H9 (cell line): ENCODE data around the gene KIAA0753. TPM values are rescaled to one million over a fixed set of nuclear protein-coding genes. Genes with fewer than 3 reads are reported as not detected.

Source experiments
- DNase-seq: peaks from one replicate; pipeline ENCODE4 v3.0.0-alpha.2; 2017
- H2AFZ ChIP-seq: one replicate; pipeline ENCODE4 v1.6.1; 2013; ENCODE audit warnings: mild to moderate bottlenecking, low read length, control low read depth, moderate library complexity
- H2AK5ac ChIP-seq: 2 replicates; pipeline ENCODE4 v1.6.1; 2013; ENCODE audit warnings: low read length, control low read depth, mixed read lengths; ENCODE audit not compliant: insufficient read length
- H2BK120ac ChIP-seq: one replicate; pipeline ENCODE4 v1.6.1; 2013; ENCODE audit warnings: low read depth, mild to moderate bottlenecking, low read length, control low read depth, inconsistent platforms; ENCODE audit not compliant: poor library complexity, severe bottlenecking
- H2BK12ac ChIP-seq: 2 replicates; pipeline ENCODE4 v1.6.1; 2013; ENCODE audit warnings: low read length, control low read depth, mixed read lengths, low read depth; ENCODE audit not compliant: insufficient read length
- H2BK15ac ChIP-seq: 2 replicates; pipeline ENCODE4 v1.6.1; 2013; ENCODE audit warnings: low read depth, low read length, control low read depth
- H2BK20ac ChIP-seq: one replicate; pipeline ENCODE4 v1.6.1; 2013; ENCODE audit warnings: low read depth, mild to moderate bottlenecking, low read length, control low read depth, inconsistent platforms; ENCODE audit not compliant: poor library complexity, severe bottlenecking
- H2BK5ac ChIP-seq: 2 replicates; pipeline ENCODE4 v1.6.1; 2013; ENCODE audit warnings: low read length, control low read depth, mixed read lengths; ENCODE audit not compliant: insufficient read length
- H3K14ac ChIP-seq: 2 replicates; pipeline ENCODE4 v1.6.1; 2013; ENCODE audit warnings: low read length, control low read depth; ENCODE audit not compliant: insufficient read depth
- H3K18ac ChIP-seq: 2 replicates; pipeline ENCODE4 v1.6.1; 2013; ENCODE audit warnings: low read depth, mild to moderate bottlenecking, mixed read lengths, low read length, control low read depth; ENCODE audit not compliant: insufficient read length
- H3K23ac ChIP-seq: 2 replicates; pipeline ENCODE4 v1.6.1; 2013; ENCODE audit warnings: low read length, control low read depth, mixed read lengths, low read depth; ENCODE audit not compliant: insufficient read length
- H3K23me2 ChIP-seq: 2 replicates; pipeline ENCODE4 v1.6.1; 2013; ENCODE audit warnings: low read depth, mild to moderate bottlenecking, mixed read lengths, low read length, control low read depth; ENCODE audit not compliant: insufficient read length, poor library complexity, severe bottlenecking
- H3K27ac ChIP-seq: 2 replicates; pipeline ENCODE4 v1.5.1; 2013; ENCODE audit warnings: low read length, control low read depth, mixed read lengths, low read depth; ENCODE audit not compliant: insufficient read length
- H3K27me3 ChIP-seq: 2 replicates; pipeline ENCODE4 v1.6.1; 2013; ENCODE audit warnings: low read length, control low read depth, inconsistent platforms; ENCODE audit not compliant: insufficient read depth
- H3K4ac ChIP-seq: 2 replicates; pipeline ENCODE4 v1.6.1; 2013; ENCODE audit warnings: low read depth, mild to moderate bottlenecking, control low read depth, inconsistent platforms, low read length, moderate library complexity
- H3K4me1 ChIP-seq: 2 replicates; pipeline ENCODE4 v1.6.1; 2013; ENCODE audit warnings: low read length, control low read depth, inconsistent platforms; ENCODE audit not compliant: insufficient read depth
- H3K4me2 ChIP-seq: 2 replicates; pipeline ENCODE4 v1.6.1; 2013; ENCODE audit warnings: low read length, control low read depth, mixed read lengths; ENCODE audit not compliant: insufficient read length, insufficient read depth
- H3K56ac ChIP-seq: 2 replicates; pipeline ENCODE4 v1.6.1; 2013; ENCODE audit warnings: low read depth, mild to moderate bottlenecking, mixed read lengths, low read length, control low read depth; ENCODE audit not compliant: insufficient read length
- H3K79me1 ChIP-seq: 2 replicates; pipeline ENCODE4 v1.6.1; 2013; ENCODE audit warnings: low read depth, mild to moderate bottlenecking, moderate library complexity, low read length, control low read depth, inconsistent platforms; ENCODE audit not compliant: insufficient read depth, poor library complexity, severe bottlenecking
- H3K79me2 ChIP-seq: 2 replicates; pipeline ENCODE4 v1.6.1; 2013; ENCODE audit warnings: low read length, control low read depth, inconsistent platforms; ENCODE audit not compliant: insufficient read depth
- H3K9ac ChIP-seq: 2 replicates; pipeline ENCODE4 v1.6.1; 2013; ENCODE audit warnings: low read length, control low read depth, mixed read lengths; ENCODE audit not compliant: insufficient read length; ENCODE audit errors: extremely low read depth
- H3K9me3 ChIP-seq: one replicate; pipeline ENCODE4 v1.6.1; 2013; ENCODE audit warnings: low read depth, low read length, inconsistent platforms; ENCODE audit not compliant: control insufficient read depth
- H3T11ph ChIP-seq: one replicate; pipeline ENCODE4 v1.6.1; 2013; ENCODE audit warnings: mild to moderate bottlenecking, low read length, control low read depth, inconsistent platforms
- H4K20me1 ChIP-seq: one replicate; pipeline ENCODE4 v1.6.1; 2013; ENCODE audit not compliant: control insufficient read depth, insufficient read length, insufficient read depth
- H4K5ac ChIP-seq: 2 replicates; pipeline ENCODE4 v1.6.1; 2013; ENCODE audit warnings: low read depth, mild to moderate bottlenecking, mixed read lengths, low read length, control low read depth; ENCODE audit not compliant: insufficient read length
- H4K8ac ChIP-seq: replicated peaks from 2 replicates; pipeline ENCODE4 v1.6.1; 2013; ENCODE audit warnings: low read length, control low read depth, mixed read lengths, low read depth; ENCODE audit not compliant: insufficient read length
- H4K91ac ChIP-seq: 2 replicates; pipeline ENCODE4 v1.6.1; 2013; ENCODE audit warnings: low read depth, mild to moderate bottlenecking, moderate library complexity, mixed read lengths, low read length, control low read depth; ENCODE audit not compliant: insufficient read length
- H3K27ac Mint-ChIP-seq, 3 experiments: 2 replicates in 2 of 3; 3 replicates in 1 of 3; pipeline ENCODE4 v1.8.0; 2020 to 2021; ENCODE audit warnings: mixed read lengths in 3 of 3, mild to moderate bottlenecking in 1 of 3, moderate library complexity in 1 of 3
- H3K27me3 Mint-ChIP-seq: 2 replicates; pipeline ENCODE4 v1.8.0; 2021; ENCODE audit warnings: low read depth, mild to moderate bottlenecking, moderate library complexity, mixed read lengths
- H3K36me3 Mint-ChIP-seq, 3 experiments: 2 replicates in 2 of 3; 3 replicates in 1 of 3; pipeline ENCODE4 v1.8.0; 2020 to 2021; ENCODE audit warnings: low read depth in 3 of 3, mixed read lengths in 3 of 3; ENCODE audit not compliant: insufficient read depth in 1 of 3
- H3K4me1 Mint-ChIP-seq, 2 experiments: 2 replicates each; pipeline ENCODE4 v1.8.0; 2020; ENCODE audit warnings: mixed read lengths in 2 of 2
- H3K4me3 Mint-ChIP-seq, 2 experiments: 2 replicates in 1 of 2; 3 replicates in 1 of 2; pipeline ENCODE4 v1.8.0; 2020 to 2021; ENCODE audit warnings: mild to moderate bottlenecking in 2 of 2, mixed read lengths in 2 of 2, moderate library complexity in 1 of 2
- H3K9me3 Mint-ChIP-seq, 2 experiments: 2 replicates in 1 of 2; 3 replicates in 1 of 2; pipeline ENCODE4 v1.8.0; 2020; ENCODE audit warnings: mild to moderate bottlenecking in 2 of 2, mixed read lengths in 2 of 2, moderate library complexity in 1 of 2
- WGBS: extraction: QIAGEN DNeasy Blood & Tissue Kit; methylation state at CpG from one replicate; pipeline ENCODE4 v1.1.7; 2013; ENCODE audit warnings: missing lambda C conversion rate, low lambda C conversion rate, mixed read lengths; ENCODE audit not compliant: insufficient read length; ENCODE audit errors: extremely low coverage; 5-methylcytosine and 5-hydroxymethylcytosine counted together
- total RNA-seq: library from RNA; stranded (reverse); gene quantifications from 2 replicates; pipeline ENCODE4 v1.2.1, GENCODE V29; 2021
- TF ChIP-seq, protein P1 (sequence below): fragments of 200-600 bp; sonication (generic); conservative IDR thresholded peaks from 3 replicates; pipeline ENCODE4 v1.8.0; 2021; ENCODE audit warnings: antibody characterized with exemption, mild to moderate bottlenecking

Gene KIAA0753
- total RNA-seq, 1 experiment from 2014 or later = 37.2 TPM

GRCh38 chr17:6591599-6592158, 48.8 kb downstream of the KIAA0753 start:
- Mint-ChIP-seq H3K36me3 (peaks cover 36 to 77% (median 71%) of the 10 kb centered on the region in 3 experiments; a peak in 6 of 7 replicates), H3K9me3 (no peaks in the 10 kb centered on the region), H3K27ac (peak overlapping the region in 2 of 3 experiments; percentile 17 to 47; a peak in 4 of 7 replicates), H3K27me3 (no peaks in the 10 kb centered on the region), H3K4me3 (no peak overlapping the region), H3K4me1 (peaks cover 5 to 9% of the 10 kb centered on the region in 2 experiments)
- Histone ChIP-seq H4K5ac (no peak overlapping the region), H2BK5ac (no peak overlapping the region), H4K20me1 (no peaks in the 10 kb centered on the region), H3K9ac (no peak overlapping the region), H3K23ac (no peak overlapping the region), H3K79me2 (no peaks in the 10 kb centered on the region), H3K23me2 (no peaks in the 10 kb centered on the region), H2BK12ac (no peak overlapping the region), H4K91ac (no peak overlapping the region), H3T11ph (no peak overlapping the region), H3K9me3 (no peaks in the 10 kb centered on the region), H4K8ac (no peak overlapping the region), H2BK20ac (no peak overlapping the region), H3K27me3 (no peaks in the 10 kb centered on the region), H3K56ac (no peak overlapping the region), H2AK5ac (no peak overlapping the region), H2BK120ac (no peak overlapping the region), H3K4me1 (no peaks in the 10 kb centered on the region), H3K27ac (no peak overlapping the region), H2BK15ac (no peak overlapping the region), H3K14ac (no peak overlapping the region), H2AFZ (no peak overlapping the region), H3K4ac (no peak overlapping the region), H3K18ac (no peak overlapping the region), H3K79me1 (no peaks in the 10 kb centered on the region), H3K4me2 (no peak overlapping the region)
- TF ChIP-seq, protein P1, sequence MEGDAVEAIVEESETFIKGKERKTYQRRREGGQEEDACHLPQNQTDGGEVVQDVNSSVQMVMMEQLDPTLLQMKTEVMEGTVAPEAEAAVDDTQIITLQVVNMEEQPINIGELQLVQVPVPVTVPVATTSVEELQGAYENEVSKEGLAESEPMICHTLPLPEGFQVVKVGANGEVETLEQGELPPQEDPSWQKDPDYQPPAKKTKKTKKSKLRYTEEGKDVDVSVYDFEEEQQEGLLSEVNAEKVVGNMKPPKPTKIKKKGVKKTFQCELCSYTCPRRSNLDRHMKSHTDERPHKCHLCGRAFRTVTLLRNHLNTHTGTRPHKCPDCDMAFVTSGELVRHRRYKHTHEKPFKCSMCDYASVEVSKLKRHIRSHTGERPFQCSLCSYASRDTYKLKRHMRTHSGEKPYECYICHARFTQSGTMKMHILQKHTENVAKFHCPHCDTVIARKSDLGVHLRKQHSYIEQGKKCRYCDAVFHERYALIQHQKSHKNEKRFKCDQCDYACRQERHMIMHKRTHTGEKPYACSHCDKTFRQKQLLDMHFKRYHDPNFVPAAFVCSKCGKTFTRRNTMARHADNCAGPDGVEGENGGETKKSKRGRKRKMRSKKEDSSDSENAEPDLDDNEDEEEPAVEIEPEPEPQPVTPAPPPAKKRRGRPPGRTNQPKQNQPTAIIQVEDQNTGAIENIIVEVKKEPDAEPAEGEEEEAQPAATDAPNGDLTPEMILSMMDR = no peak
- no CpG with 5 or more reads among the region's 7 CpGs for WGBS
- DNase-seq = no peak
